Esophagus squamous epithelium (tissue), 5 donors: ENCODE results near the gene TNP1. TPM values are rescaled to one million over a fixed set of nuclear protein-coding genes. Genes with fewer than 3 reads are reported as not detected.

Source experiments
- DNase-seq: peaks from one replicate; lab custom pipeline; 2025; lab: John Stamatoyannopoulos, UW
- H3K27ac ChIP-seq, 4 donors: fragments of 200-600 bp; sonication (generic); one replicate each; pipeline ENCODE4 v1.5.1; 2016 to 2019; ENCODE audit warnings: mild to moderate bottlenecking in 1 of 4
- H3K27me3 ChIP-seq, 4 donors: fragments of 200-600 bp; sonication (generic); 1 replicate in 3 of 4; 2 replicates in 1 of 4; pipeline versions ENCODE4 v1.5.1 to v1.6.0; 2017 to 2021; ENCODE audit warnings: antibody characterized with exemption in 1 of 4
- H3K36me3 ChIP-seq, 3 donors: fragments of 200-600 bp; sonication (generic); one replicate each; pipeline ENCODE4 v1.5.1; 2016 to 2019
- H3K4me1 ChIP-seq, 3 donors: fragments of 200-600 bp; sonication (generic); one replicate each; pipeline ENCODE4 v1.5.1; 2017 to 2019
- H3K4me3 ChIP-seq, 4 donors: fragments of 200-600 bp; sonication (generic); 1 replicate in 3 of 4; 2 replicates in 1 of 4; pipeline ENCODE4 v1.5.1; 2016 to 2019; ENCODE audit warnings: mild to moderate bottlenecking in 2 of 4, moderate library complexity in 1 of 4
- H3K9me3 ChIP-seq, 3 donors: fragments of 200-600 bp; sonication (generic); one replicate each; pipeline ENCODE4 v1.5.1; 2016 to 2019
- POLR2A ChIP-seq, 4 donors: fragments of 450-650 bp; IDR thresholded peaks; one replicate each; pipeline ENCODE4 v1.6.1; 2017; ENCODE audit warnings: antibody characterized with exemption in 4 of 4, mild to moderate bottlenecking in 4 of 4, moderate library complexity in 3 of 4
- WGBS, 2 donors: methylation state at CpG; one replicate each; pipeline ENCODE4 v1.1.5; 2018; 5-methylcytosine and 5-hydroxymethylcytosine counted together
- intact Hi-C: fragments of 100-400 bp; cut with DNase I; formaldehyde crosslinking; loops from one replicate; pipeline ENCODE4 v1.15.0; 2022
- total RNA-seq, 4 donors: library from RNA; depleted of rRNA; stranded (reverse); fragments of >200 nt; gene quantifications; one replicate each; pipeline ENCODE4 v1.1.0, GENCODE V29; 2016
- TF ChIP-seq, protein P1 (sequence below), 6 experiments: fragments of 450-650 bp in 4 of 6; fragments of 200-600 bp in 2 of 6; sonication (generic) in 2 of 6; IDR thresholded peaks; one replicate each; pipeline ENCODE4 v1.5.1; 2016 to 2019; ENCODE audit warnings: antibody characterized with exemption in 6 of 6, mild to moderate bottlenecking in 4 of 6, moderate library complexity in 4 of 6
- donor health status: DM: yes; HTN: yes; CAD: no.

The TNP1 gene
- total RNA-seq, 4 donors from 2014 or later = not detected

DNA sequence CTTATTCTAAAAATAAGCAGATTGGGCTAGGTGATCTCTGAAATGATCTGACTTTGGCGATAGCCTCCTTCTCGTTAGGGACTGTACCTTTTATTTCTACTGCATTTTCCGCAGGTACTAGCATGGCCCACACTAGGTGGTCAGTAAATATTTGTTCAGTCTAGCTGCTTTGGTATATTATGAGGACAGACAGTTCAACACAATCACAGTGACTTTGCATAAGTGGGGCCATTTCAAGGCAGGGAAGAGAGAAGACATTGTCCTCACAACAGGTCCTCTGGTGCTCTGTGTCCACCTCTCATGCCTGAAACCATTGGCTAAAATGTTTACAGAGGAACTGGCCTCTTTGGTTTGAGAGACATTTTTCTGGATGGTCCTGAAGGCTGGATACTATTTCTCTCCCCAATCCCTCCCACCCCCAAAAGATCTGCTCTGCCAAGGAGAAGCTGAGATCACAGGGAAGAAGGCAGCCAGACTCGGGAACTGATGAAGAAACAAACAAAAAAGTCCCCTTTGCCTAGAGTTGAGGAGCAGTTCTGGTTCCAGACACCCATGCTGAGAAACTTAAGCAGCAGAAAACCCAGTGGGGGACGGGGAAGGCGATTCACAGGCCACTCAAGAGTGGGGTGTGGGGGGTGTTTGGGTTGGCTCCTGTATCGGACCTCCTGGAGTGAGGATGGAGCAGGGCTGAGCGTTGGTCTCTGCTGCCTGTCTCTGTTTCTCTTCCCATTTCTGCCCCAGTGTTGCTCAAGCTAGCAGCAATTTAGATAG is 2.9 kb upstream of the TNP1 start:
- TF ChIP-seq, protein P1, sequence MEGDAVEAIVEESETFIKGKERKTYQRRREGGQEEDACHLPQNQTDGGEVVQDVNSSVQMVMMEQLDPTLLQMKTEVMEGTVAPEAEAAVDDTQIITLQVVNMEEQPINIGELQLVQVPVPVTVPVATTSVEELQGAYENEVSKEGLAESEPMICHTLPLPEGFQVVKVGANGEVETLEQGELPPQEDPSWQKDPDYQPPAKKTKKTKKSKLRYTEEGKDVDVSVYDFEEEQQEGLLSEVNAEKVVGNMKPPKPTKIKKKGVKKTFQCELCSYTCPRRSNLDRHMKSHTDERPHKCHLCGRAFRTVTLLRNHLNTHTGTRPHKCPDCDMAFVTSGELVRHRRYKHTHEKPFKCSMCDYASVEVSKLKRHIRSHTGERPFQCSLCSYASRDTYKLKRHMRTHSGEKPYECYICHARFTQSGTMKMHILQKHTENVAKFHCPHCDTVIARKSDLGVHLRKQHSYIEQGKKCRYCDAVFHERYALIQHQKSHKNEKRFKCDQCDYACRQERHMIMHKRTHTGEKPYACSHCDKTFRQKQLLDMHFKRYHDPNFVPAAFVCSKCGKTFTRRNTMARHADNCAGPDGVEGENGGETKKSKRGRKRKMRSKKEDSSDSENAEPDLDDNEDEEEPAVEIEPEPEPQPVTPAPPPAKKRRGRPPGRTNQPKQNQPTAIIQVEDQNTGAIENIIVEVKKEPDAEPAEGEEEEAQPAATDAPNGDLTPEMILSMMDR (IDR thresholded peaks at IDR 0.05) = no peak
- no peak for TF ChIP-seq POLR2A (IDR thresholded peaks at IDR 0.05)
- H3K27ac ChIP-seq = no peak overlapping the region
- H3K27me3 ChIP-seq = no peaks in the 10 kb centered on the region
- intact Hi-C loops = no loop called here
- DNase-seq = no peak
- no peaks in the 10 kb centered on the region for H3K36me3 ChIP-seq
- WGBS, 2 donors = 83 to 92% methylated on average over 5 to 7 of the region's 8 CpGs
- H3K4me1 ChIP-seq = no peaks in the 10 kb centered on the region
- no peak overlapping the region for H3K4me3 ChIP-seq
- H3K9me3 ChIP-seq = no peaks in the 10 kb centered on the region

DNA sequence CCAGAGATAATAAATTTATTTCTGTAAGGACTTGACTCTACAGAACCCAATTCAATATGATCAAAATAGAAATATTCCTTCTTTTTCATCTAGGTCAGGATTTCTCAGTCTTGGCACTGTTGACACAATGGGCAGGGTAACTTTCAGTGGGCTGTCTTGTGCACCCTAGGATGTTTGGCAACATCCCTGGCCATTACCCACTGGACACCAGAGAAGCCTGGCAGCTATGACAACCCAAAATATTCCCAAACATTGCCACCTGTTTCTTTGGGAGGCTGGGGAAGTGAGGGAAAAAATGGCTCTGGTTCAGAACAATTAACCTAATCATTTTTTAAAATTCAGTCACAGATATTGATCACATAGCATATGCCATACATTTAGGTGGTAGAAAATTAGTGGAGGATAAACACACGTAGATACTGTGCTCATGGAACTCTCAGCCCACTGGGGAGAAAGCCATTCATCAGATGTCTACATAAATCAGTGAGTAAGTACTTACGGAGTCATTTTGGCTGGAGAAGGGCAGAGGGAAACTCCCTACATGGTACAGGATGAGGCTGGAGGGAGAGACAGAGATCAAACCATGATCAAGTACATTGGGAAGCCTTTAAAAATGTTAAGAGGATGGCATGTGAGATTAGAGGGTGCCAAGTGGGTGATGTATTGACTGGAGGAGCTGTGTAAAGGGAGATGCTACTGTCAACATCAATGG is 718 bp upstream of the TNP1 start:
- intact Hi-C loops = no loop called here
- TF ChIP-seq, protein P1 (IDR thresholded peaks at IDR 0.05) = no peak
- no peak for TF ChIP-seq POLR2A (IDR thresholded peaks at IDR 0.05)
- Histone ChIP-seq H3K4me1 (peaks cover 0 to 12% (median 0%) of the 10 kb centered on the region in 3 donors), H3K27ac (no peak overlapping the region), H3K36me3 (no peaks in the 10 kb centered on the region), H3K27me3 (no peaks in the 10 kb centered on the region), H3K4me3 (no peak overlapping the region), H3K9me3 (no peaks in the 10 kb centered on the region)
- WGBS, 2 donors = 49 to 76% methylated on average over 2 of the region's 2 CpGs
- no peak for DNase-seq

DNA sequence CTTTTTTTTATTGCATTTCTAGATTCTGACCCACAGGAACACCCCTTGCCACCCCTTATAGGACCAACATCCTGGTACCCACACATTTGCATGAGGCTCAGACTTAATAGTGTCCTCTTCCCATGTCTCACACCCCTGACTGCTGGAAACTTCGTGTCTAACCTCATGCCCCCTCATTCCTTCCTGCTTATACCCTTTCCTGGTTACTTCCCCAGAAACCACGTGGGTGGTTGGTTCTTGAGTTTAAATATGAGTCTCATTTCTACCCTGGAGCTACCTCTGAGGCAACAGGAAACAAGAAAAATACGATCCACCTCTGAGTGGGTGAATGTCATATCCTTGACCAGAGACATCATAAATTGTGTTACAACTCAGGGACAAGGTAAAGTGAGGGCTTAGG is 1.6 kb downstream of the TNP1 start:
- intact Hi-C loops = no loop called here
- TF ChIP-seq POLR2A (IDR thresholded peaks at IDR 0.05) = no peak
- TF ChIP-seq, protein P1 (IDR thresholded peaks at IDR 0.05) = no peak
- Histone ChIP-seq H3K9me3 (no peaks in the 10 kb centered on the region), H3K4me1 (peaks cover 0 to 12% (median 0%) of the 10 kb centered on the region in 3 donors), H3K36me3 (no peaks in the 10 kb centered on the region), H3K27ac (no peak overlapping the region), H3K4me3 (no peak overlapping the region), H3K27me3 (no peaks in the 10 kb centered on the region)
- 37 to 61% methylated on average over 3 of the region's 3 CpGs for WGBS, 2 donors
- DNase-seq = no peak

DNA sequence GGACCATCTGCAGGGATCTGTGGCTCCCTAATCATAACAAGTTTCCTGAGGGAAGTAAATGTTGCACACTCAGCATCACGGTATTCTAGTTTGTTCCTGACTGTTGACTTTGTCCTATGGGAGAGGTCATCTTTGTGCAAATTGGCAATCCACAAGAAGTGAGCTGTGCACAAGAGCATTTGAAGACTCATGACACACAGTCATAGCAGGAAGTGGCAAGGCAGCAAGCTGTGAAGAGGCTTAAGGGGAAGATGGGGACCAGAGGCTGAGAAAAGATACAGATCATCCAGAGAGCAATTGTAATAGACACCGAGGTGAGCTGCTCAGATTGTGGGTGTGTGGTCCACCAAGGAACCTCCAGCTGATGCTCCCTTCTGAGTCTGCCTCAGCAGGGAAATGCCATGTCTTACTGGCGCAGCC is 2.7 kb downstream of the TNP1 start:
- no peaks in the 10 kb centered on the region for H3K9me3 ChIP-seq
- H3K4me1 ChIP-seq = peaks cover 0 to 12% (median 0%) of the 10 kb centered on the region in 3 donors
- H3K36me3 ChIP-seq = no peaks in the 10 kb centered on the region
- H3K4me3 ChIP-seq = no peak overlapping the region
- no peak overlapping the region for H3K27ac ChIP-seq
- intact Hi-C loops = no loop called here
- WGBS, 2 donors = 68 to 88% methylated on average over 2 to 3 of the region's 3 CpGs
- H3K27me3 ChIP-seq = peaks cover 0 to 4% (median 0%) of the 10 kb centered on the region in 4 donors
- DNase-seq = no peak
- no peak for TF ChIP-seq POLR2A (IDR thresholded peaks at IDR 0.05)
- TF ChIP-seq, protein P1 (IDR thresholded peaks at IDR 0.05) = no peak
